ENCODE measurements around the gene SDC1.

The SDC1 gene

GRCh38 chr2:20179466-20179754 is 45.5 kb downstream of the SDC1 start:
- TF ChIP-seq CTCF (IDR thresholded peaks at IDR 0.05; ENCODE audit: low read depth, low read length) = no peak
- no peak overlapping the region for H3K4me3 ChIP-seq (ENCODE audit: low read depth, low read length)

GRCh38 chr2:20178666-20179465 is 46.1 kb downstream of the SDC1 start:
- H3K4me3 ChIP-seq (ENCODE audit: low read depth, low read length) = no peak overlapping the region
- no peak for TF ChIP-seq CTCF (IDR thresholded peaks at IDR 0.05; ENCODE audit: low read depth, low read length)

- no peak overlapping the region for H3K4me3 ChIP-seq (ENCODE audit: low read depth, low read length)
- no peak for TF ChIP-seq CTCF (IDR thresholded peaks at IDR 0.05; ENCODE audit: low read depth, low read length)
Observed at GRCh38 chr2:20178249-20178607, 46.7 kb downstream of the SDC1 start.

- TF ChIP-seq CTCF (IDR thresholded peaks at IDR 0.05; ENCODE audit: low read depth, low read length) = no peak
- H3K4me3 ChIP-seq (ENCODE audit: low read depth, low read length) = no peak overlapping the region
Observed at GRCh38 chr2:20177556-20178248, 47.2 kb downstream of the SDC1 start.

- no peak for TF ChIP-seq CTCF (IDR thresholded peaks at IDR 0.05; ENCODE audit: low read depth, low read length)
- H3K4me3 ChIP-seq (ENCODE audit: low read depth, low read length) = no peak overlapping the region
Observed at GRCh38 chr2:20176760-20177159, 48.2 kb downstream of the SDC1 start.

GRCh38 chr2:20175931-20176330 is 49.0 kb downstream of the SDC1 start:
- TF ChIP-seq CTCF (IDR thresholded peaks at IDR 0.05; ENCODE audit: low read depth, low read length) = no peak
- no peak overlapping the region for H3K4me3 ChIP-seq (ENCODE audit: low read depth, low read length)

- TF ChIP-seq CTCF (IDR thresholded peaks at IDR 0.05; ENCODE audit: low read depth, low read length) = no peak
- H3K4me3 ChIP-seq (ENCODE audit: low read depth, low read length) = no peak overlapping the region
Observed at GRCh38 chr2:20175267-20175666, 49.7 kb downstream of the SDC1 start.

Data from WI38 (cell line).